Kidney (tissue), 14 donors: ENCODE results near the gene MIER1. TPM values are rescaled to one million over a fixed set of nuclear protein-coding genes. Genes with fewer than 3 reads are reported as not detected.

Source experiments
- DNase-seq, 5 donors: peaks; one replicate each; pipeline ENCODE4 v3.0.0-alpha.2; 2013 to 2020
- FAIRE-seq: peaks from 2 replicates; lab custom pipeline; 2012; peaks lifted over from hg19 to GRCh38; lab: Jason Lieb, UNC
- H3K27ac ChIP-seq, 2 donors: one replicate each; pipeline ENCODE4 v1.7.0; 2013; ENCODE audit warnings: low read depth in 2 of 2, low read length in 2 of 2, inconsistent platforms in 1 of 2
- H3K27me3 ChIP-seq: one replicate; pipeline ENCODE4 v1.7.1; 2013; ENCODE audit warnings: low read length, inconsistent platforms; ENCODE audit not compliant: control insufficient read depth, insufficient read depth
- H3K36me3 ChIP-seq, 3 donors: one replicate each; pipeline versions ENCODE4 v1.7.0 to v1.7.1; 2013; ENCODE audit warnings: low read length in 3 of 3, control low read depth in 1 of 3, inconsistent platforms in 1 of 3; ENCODE audit not compliant: insufficient read depth in 3 of 3, control insufficient read depth in 2 of 3
- H3K4me1 ChIP-seq, 3 donors: one replicate each; pipeline versions ENCODE4 v1.7.0 to v1.7.1; 2013; ENCODE audit warnings: low read length in 3 of 3, inconsistent platforms in 1 of 3, low read depth in 1 of 3; ENCODE audit not compliant: control insufficient read depth in 2 of 3, insufficient read depth in 2 of 3
- H3K4me3 ChIP-seq, 3 donors: one replicate each; pipeline versions ENCODE4 v1.7.0 to v1.8.1; 2013; ENCODE audit warnings: low read length in 3 of 3, control low read depth in 1 of 3, inconsistent platforms in 1 of 3
- H3K9ac ChIP-seq, 3 donors: one replicate each; pipeline versions ENCODE4 v1.7.0 to v1.7.1; 2013; ENCODE audit warnings: low read length in 3 of 3, control low read depth in 1 of 3, inconsistent platforms in 1 of 3
- H3K9me3 ChIP-seq, 3 donors: one replicate each; pipeline versions ENCODE4 v1.7.0 to v1.7.1; 2013; ENCODE audit warnings: low read length in 3 of 3, control low read depth in 1 of 3, inconsistent platforms in 1 of 3; ENCODE audit not compliant: control insufficient read depth in 2 of 3, insufficient read depth in 1 of 3
- CTCF ChIP-seq: IDR thresholded peaks from 3 replicates; pipeline ENCODE4 v1.5.1; 2012; ENCODE audit warnings: mild to moderate bottlenecking, moderate library complexity, borderline replicate concordance; ENCODE audit not compliant: insufficient read depth; ENCODE audit errors: extremely low read depth
- intact Hi-C: fragments of 100-400 bp; cut with DNase I; formaldehyde crosslinking; loops from one replicate; pipeline ENCODE4 v1.11.1; 2022
- polyA plus RNA-seq: library from polyadenylated mRNA; stranded (reverse); fragments of 350-450 nt; fragmentation: Illumina TruSeq; extraction: RNeasy Lipid Tissue Mini Kit (QIAGEN cat#74804); gene quantifications from one replicate; pipeline ENCODE4 v1.2.3, GENCODE V29; 2014; ENCODE audit warnings: low read depth, low replicate concordance; ENCODE audit not compliant: insufficient read depth
- total RNA-seq: library from RNA; stranded (reverse); fragmentation: NEBNext Ultra II Directional; extraction: Animal tissue kit (Norgen Biotek cat#: 25700); gene quantifications from one replicate; pipeline ENCODE4 v1.2.1, GENCODE V29; 2021
- donor health status: control.
- donor health status: control.
- donor health status: control.
- donor health status: control.
- donor health status: control.
- donor health status: DM: yes; HTN: yes; CAD: no.
- donor health status: Normal renal cell carcinoma (clear cell type).

Gene MIER1
- total and polyA plus RNA-seq, 2 donors from 2014 or later = 9.4 to 47.6 TPM

GRCh38 chr1:66940981-66941380, 16.2 kb downstream of the MIER1 start:
- no peaks in the 10 kb centered on the region for H3K4me1 ChIP-seq

GRCh38 chr1:66943361-66943969, 18.7 kb downstream of the MIER1 start:
- no peak for FAIRE-seq
- DNase-seq = no peak

More at GRCh38 chr1:66940981-66941380, 16.2 kb downstream of the MIER1 start:
- no peak for DNase-seq
- Histone ChIP-seq H3K9ac (no peak overlapping the region), H3K27ac (no peak overlapping the region), H3K36me3 (no peaks in the 10 kb centered on the region), H3K27me3 (no peaks in the 10 kb centered on the region), H3K9me3 (no peaks in the 10 kb centered on the region), H3K4me3 (no peak overlapping the region)
- no peak for FAIRE-seq
- intact Hi-C loops = no loop called here
- no peak for TF ChIP-seq CTCF

GRCh38 chr1:66944330-66945274, 19.8 kb downstream of the MIER1 start:
- Histone ChIP-seq H3K9ac (no peak overlapping the region), H3K27ac (no peak overlapping the region), H3K4me3 (no peak overlapping the region), H3K36me3 (peaks cover 0 to 14% (median 8%) of the 10 kb centered on the region in 3 donors), H3K9me3 (no peaks in the 10 kb centered on the region), H3K27me3 (no peaks in the 10 kb centered on the region), H3K4me1 (no peaks in the 10 kb centered on the region)
- no peak for TF ChIP-seq CTCF
- intact Hi-C loops = no loop called here
- DNase-seq = no peak
- no peak for FAIRE-seq

More at GRCh38 chr1:66943361-66943969, 18.7 kb downstream of the MIER1 start:
- Histone ChIP-seq H3K27me3 (no peaks in the 10 kb centered on the region), H3K9ac (no peak overlapping the region), H3K4me1 (no peaks in the 10 kb centered on the region), H3K36me3 (peaks cover 0 to 12% (median 8%) of the 10 kb centered on the region in 3 donors), H3K9me3 (no peaks in the 10 kb centered on the region), H3K4me3 (no peak overlapping the region), H3K27ac (no peak overlapping the region)
- no peak for TF ChIP-seq CTCF
- intact Hi-C loops = no loop called here
